GM23338 (cell line): ENCODE measurements around the gene DSEL. TPM values are rescaled to one million over a fixed set of nuclear protein-coding genes. Genes with fewer than 3 reads are reported as not detected.

Source experiments
- ATAC-seq: fragments of 200-7000 bp; cut with Tn5 transposase; 3 replicates; pipeline ENCODE4 v1.9.1; 2020
- DNase-seq: peaks from one replicate; pipeline ENCODE4 v3.0.0-alpha.2; 2015; ENCODE audit warnings: low spot score
- H2AFZ ChIP-seq: fragments of 200-600 bp; sonication (generic); 2 replicates; pipeline ENCODE4 v1.8.0; 2016; ENCODE audit warnings: antibody characterized with exemption, mild to moderate bottlenecking, moderate library complexity
- H3F3A ChIP-seq: fragments of 200-600 bp; sonication (generic); replicated peaks from 2 replicates; pipeline ENCODE4 v1.8.0; 2017; ENCODE audit warnings: antibody characterized with exemption, mixed run types, low read depth
- H3K27ac ChIP-seq: fragments of 200-600 bp; sonication (generic); 2 replicates; pipeline ENCODE4 v1.6.1; 2016; ENCODE audit warnings: low read depth
- H3K27me3 ChIP-seq: fragments of 200-600 bp; sonication (generic); 2 replicates; pipeline ENCODE4 v1.8.0; 2016; ENCODE audit warnings: mild to moderate bottlenecking, mixed run types, moderate library complexity; ENCODE audit not compliant: insufficient read depth
- H3K36me3 ChIP-seq: fragments of 200-600 bp; sonication (generic); 2 replicates; pipeline ENCODE4 v1.8.0; 2016; ENCODE audit warnings: mild to moderate bottlenecking; ENCODE audit not compliant: insufficient read depth
- H3K4me1 ChIP-seq: fragments of 200-600 bp; sonication (generic); 2 replicates; pipeline ENCODE4 v1.8.0; 2016; ENCODE audit warnings: mild to moderate bottlenecking, moderate library complexity; ENCODE audit not compliant: insufficient read depth
- H3K4me2 ChIP-seq: fragments of 200-600 bp; sonication (generic); 2 replicates; pipeline ENCODE4 v1.7.1; 2017; ENCODE audit warnings: mixed run types
- H3K4me3 ChIP-seq: fragments of 200-600 bp; sonication (generic); 2 replicates; pipeline ENCODE4 v1.6.1; 2016; ENCODE audit warnings: mixed run types
- H3K79me2 ChIP-seq: fragments of 200-600 bp; sonication (generic); replicated peaks from 2 replicates; pipeline ENCODE4 v1.8.0; 2017; ENCODE audit warnings: mild to moderate bottlenecking; ENCODE audit not compliant: insufficient read depth
- H3K9me2 ChIP-seq: fragments of 200-600 bp; sonication (generic); 2 replicates; pipeline ENCODE4 v1.8.0; 2017; ENCODE audit not compliant: insufficient read depth
- H4K20me1 ChIP-seq: fragments of 200-600 bp; sonication (generic); replicated peaks from 2 replicates; pipeline ENCODE4 v1.8.0; 2017; ENCODE audit warnings: mild to moderate bottlenecking; ENCODE audit not compliant: insufficient read depth
- H3K27ac Mint-ChIP-seq: 2 replicates; pipeline ENCODE4 v1.8.0; 2020; ENCODE audit warnings: inconsistent platforms, mild to moderate bottlenecking, moderate library complexity, mixed read lengths
- H3K27me3 Mint-ChIP-seq: 3 replicates; pipeline ENCODE4 v1.8.0; 2022; ENCODE audit warnings: low read depth, mild to moderate bottlenecking, moderate library complexity, mixed read lengths, inconsistent platforms; ENCODE audit not compliant: insufficient read depth, poor library complexity
- H3K36me3 Mint-ChIP-seq: 3 replicates; pipeline ENCODE4 v1.8.0; 2021; ENCODE audit warnings: low read depth, mild to moderate bottlenecking, inconsistent platforms, moderate library complexity, mixed read lengths
- H3K4me1 Mint-ChIP-seq: 3 replicates; pipeline ENCODE4 v1.8.0; 2020; ENCODE audit warnings: mild to moderate bottlenecking, inconsistent platforms, mixed read lengths
- H3K4me3 Mint-ChIP-seq: 3 replicates; pipeline ENCODE4 v1.8.0; 2021; ENCODE audit warnings: moderate library complexity, mild to moderate bottlenecking, inconsistent platforms, mixed read lengths
- H3K9me3 Mint-ChIP-seq: 3 replicates; pipeline ENCODE4 v1.8.0; 2020; ENCODE audit warnings: moderate library complexity, mild to moderate bottlenecking, inconsistent platforms, mixed read lengths
- CTCF ChIP-seq, 2 experiments: fragments of 200-600 bp in 1 of 2; sonication (generic) in 1 of 2; conservative IDR thresholded peaks; 2 replicates each; pipeline versions ENCODE4 v1.5.1 to v1.6.1; 2016 to 2017; ENCODE audit warnings: antibody characterized with exemption in 2 of 2, low read depth in 2 of 2, mild to moderate bottlenecking in 2 of 2, moderate library complexity in 1 of 2
- ETS1 ChIP-seq: IDR thresholded peaks from 2 replicates; pipeline ENCODE4 v1.6.1; 2016; ENCODE audit warnings: antibody characterized with exemption
- EZH2phosphoT487 ChIP-seq: fragments of 200-600 bp; sonication (generic); IDR thresholded peaks from one replicate; pipeline ENCODE4 v1.8.1; 2018; ENCODE audit warnings: antibody characterized with exemption; ENCODE audit not compliant: unreplicated experiment
- JUNB ChIP-seq: IDR thresholded peaks from one replicate; pipeline ENCODE4 v1.6.1; 2016; ENCODE audit warnings: antibody characterized with exemption; ENCODE audit not compliant: unreplicated experiment
- NANOG ChIP-seq: IDR thresholded peaks from 2 replicates; pipeline ENCODE4 v1.6.1; 2016; ENCODE audit warnings: antibody characterized with exemption, borderline replicate concordance
- REST ChIP-seq: IDR thresholded peaks from one replicate; pipeline ENCODE4 v1.6.1; 2018; ENCODE audit warnings: antibody characterized with exemption; ENCODE audit not compliant: unreplicated experiment
- ZNF114 ChIP-seq: fragments of 250-450 bp; sonication (Bioruptor Pico); IDR thresholded peaks from 2 replicates; pipeline ENCODE4 v1.5.0; 2020; ENCODE audit warnings: mild to moderate bottlenecking, moderate library complexity
- ZNF331 ChIP-seq: fragments of 250-450 bp; sonication (Bioruptor Pico); IDR thresholded peaks from 2 replicates; pipeline ENCODE4 v1.5.0; 2020; ENCODE audit warnings: low read depth, mild to moderate bottlenecking, moderate library complexity
- ZNF462 ChIP-seq: fragments of 250-450 bp; sonication (Bioruptor Pico); IDR thresholded peaks from 2 replicates; pipeline ENCODE4 v1.5.0; 2020; ENCODE audit warnings: mild to moderate bottlenecking, moderate library complexity
- polyA plus RNA-seq: library from polyadenylated mRNA; unstranded; fragments of >200 nt; fragmentation: Nextera tagmentation; extraction: Ambion mirVana; gene quantifications from 2 replicates; pipeline ENCODE4 v1.2.1, GENCODE V29; 2016
- total RNA-seq: library from RNA; depleted of rRNA; stranded (reverse); fragments of >200 nt; shearing (Covaris generic); gene quantifications from 2 replicates; pipeline ENCODE4 v1.2.3, GENCODE V29; 2014

DSEL gene
- total and polyA plus RNA-seq, 2 experiments from 2014 or later, result 5.7 to 24.1 TPM

GRCh38 chr18:67484458-67484857, 32.1 kb downstream of the DSEL start:
- H3K4me1 ChIP-seq, result no peaks in the 10 kb centered on the region; the same call in 1 of the 2 replicates
- H3K4me3 ChIP-seq, result no peak overlapping the region
- Mint-ChIP-seq H3K36me3 (no peaks in the 10 kb centered on the region), H3K27ac (no peak overlapping the region), H3K27me3 (peaks cover 37% of the 10 kb centered on the region), H3K4me1 (peaks cover 11% of the 10 kb centered on the region), H3K4me3 (no peak overlapping the region), H3K9me3 (no peaks in the 10 kb centered on the region)
- no peaks in the 10 kb centered on the region for H3K36me3 ChIP-seq
- no peak for DNase-seq
- H3K4me2 ChIP-seq, result no peak overlapping the region
- H3K9me2 ChIP-seq, result no peaks in the 10 kb centered on the region
- no peak for ATAC-seq
- TF ChIP-seq ZNF114 (CRISPR knock-in tag) (no peak), ZNF462 (CRISPR knock-in tag) (no peak), CTCF (conservative IDR thresholded peaks at IDR 0.05; ENCODE audit: low read depth in 2 of 2) (no peak), NANOG (no peak), JUNB (no peak), EZH2phosphoT487 (no peak), REST (no peak), ZNF331 (CRISPR knock-in tag) (no peak), ETS1 (no peak)
- H4K20me1 ChIP-seq, result peaks cover 13% of the 10 kb centered on the region; the same call in 1 of the 2 replicates
- H2AFZ ChIP-seq, result no peak overlapping the region
- H3K79me2 ChIP-seq, result no peaks in the 10 kb centered on the region
- no peaks in the 10 kb centered on the region for H3F3A ChIP-seq
- H3K27me3 ChIP-seq, result peaks cover 69% of the 10 kb centered on the region
- no peak overlapping the region for H3K27ac ChIP-seq
